Peyer's patch (tissue), 4 donors: ENCODE data around the gene TOM1L2. TPM values are rescaled to one million over a fixed set of nuclear protein-coding genes. Genes with fewer than 3 reads are reported as not detected.
"Not testable (repeated sequence)": the region's sequence is repeated elsewhere in the genome, so short reads cannot be mapped to it uniquely, and the experiment has no call there.

Experiments
- DNase-seq, 3 donors: peaks; one replicate each; pipeline ENCODE4 v3.0.0-alpha.2; 2017 to 2019
- H3K27ac ChIP-seq, 4 donors: fragments of 200-600 bp; sonication (generic); one replicate each; pipeline ENCODE4 v1.5.1; 2016 to 2019
- H3K27me3 ChIP-seq, 2 donors: fragments of 200-600 bp; sonication (generic); one replicate each; pipeline ENCODE4 v1.5.1; 2019
- H3K36me3 ChIP-seq, 3 donors: fragments of 200-600 bp; sonication (generic); one replicate each; pipeline ENCODE4 v1.5.1; 2016 to 2019
- H3K4me1 ChIP-seq, 4 donors: fragments of 200-600 bp; sonication (generic); one replicate each; pipeline ENCODE4 v1.5.1; 2016 to 2019
- H3K4me3 ChIP-seq, 4 donors: fragments of 200-600 bp; sonication (generic); 1 replicate in 3 of 4; 2 replicates in 1 of 4; pipeline ENCODE4 v1.5.1; 2016 to 2019; ENCODE audit warnings: mild to moderate bottlenecking in 1 of 4
- H3K9me3 ChIP-seq, 4 donors: fragments of 200-600 bp; sonication (generic); one replicate each; pipeline ENCODE4 v1.5.1; 2016 to 2019; ENCODE audit warnings: mild to moderate bottlenecking in 1 of 4
- POLR2A ChIP-seq, 2 donors: fragments of 450-650 bp; IDR thresholded peaks; one replicate each; pipeline ENCODE4 v1.5.1; 2017; ENCODE audit warnings: antibody characterized with exemption in 2 of 2, mild to moderate bottlenecking in 2 of 2, moderate library complexity in 2 of 2
- total RNA-seq, 4 donors: library from RNA; depleted of rRNA; stranded (reverse); fragments of >200 nt; gene quantifications; one replicate each; pipeline ENCODE4 v1.1.0, GENCODE V29; 2016
- TF ChIP-seq, protein P1 (sequence below), 6 experiments: fragments of 450-650 bp in 4 of 6; fragments of 200-600 bp in 2 of 6; sonication (generic) in 1 of 6; IDR thresholded peaks; one replicate each; pipeline ENCODE4 v1.5.1; 2017 to 2019; ENCODE audit warnings: antibody characterized with exemption in 6 of 6, mild to moderate bottlenecking in 3 of 6, moderate library complexity in 1 of 6

The TOM1L2 gene
- total RNA-seq, 4 donors from 2014 or later = 49.5 to 74.8 (median 62.7) TPM

DNA sequence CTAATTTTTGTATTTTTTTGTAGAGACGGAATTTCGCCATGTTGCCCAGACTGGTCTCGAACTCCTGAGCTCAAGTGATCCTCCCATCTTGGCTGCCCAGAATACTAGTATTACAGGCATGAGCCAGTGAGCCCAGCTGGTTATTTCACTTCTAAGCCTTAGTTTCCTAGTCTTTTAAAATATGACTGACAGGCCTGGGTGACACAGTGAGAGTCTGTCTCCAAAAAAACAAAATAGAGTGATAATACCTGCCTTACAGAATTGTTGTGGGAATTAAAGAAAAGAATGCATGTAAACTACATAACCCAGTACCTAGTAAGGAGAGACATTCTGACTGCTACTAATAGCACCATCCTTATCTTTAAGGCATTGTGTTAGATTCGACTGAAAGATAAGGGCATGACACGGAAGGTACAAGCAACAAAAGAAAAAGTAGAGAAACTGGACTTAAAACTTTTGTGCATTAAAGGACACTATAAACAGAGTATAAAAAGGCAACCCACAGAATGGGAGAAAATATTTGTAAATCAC lies 11.6 kb downstream of the TOM1L2 start:
- Histone ChIP-seq H3K4me1 (peaks cover 0 to 51% (median 12%) of the 10 kb centered on the region in 4 donors), H3K36me3 (peaks cover 0 to under 1% (median 0%) of the 10 kb centered on the region in 3 donors), H3K27me3 (no peaks in the 10 kb centered on the region), H3K9me3 (no peaks in the 10 kb centered on the region), H3K4me3 (no peak overlapping the region), H3K27ac (peak overlapping the region in 3 of 4 donors; percentile 32 to 79 (median 75))
- no peak for TF ChIP-seq POLR2A (IDR thresholded peaks at IDR 0.05)
- TF ChIP-seq, protein P1, sequence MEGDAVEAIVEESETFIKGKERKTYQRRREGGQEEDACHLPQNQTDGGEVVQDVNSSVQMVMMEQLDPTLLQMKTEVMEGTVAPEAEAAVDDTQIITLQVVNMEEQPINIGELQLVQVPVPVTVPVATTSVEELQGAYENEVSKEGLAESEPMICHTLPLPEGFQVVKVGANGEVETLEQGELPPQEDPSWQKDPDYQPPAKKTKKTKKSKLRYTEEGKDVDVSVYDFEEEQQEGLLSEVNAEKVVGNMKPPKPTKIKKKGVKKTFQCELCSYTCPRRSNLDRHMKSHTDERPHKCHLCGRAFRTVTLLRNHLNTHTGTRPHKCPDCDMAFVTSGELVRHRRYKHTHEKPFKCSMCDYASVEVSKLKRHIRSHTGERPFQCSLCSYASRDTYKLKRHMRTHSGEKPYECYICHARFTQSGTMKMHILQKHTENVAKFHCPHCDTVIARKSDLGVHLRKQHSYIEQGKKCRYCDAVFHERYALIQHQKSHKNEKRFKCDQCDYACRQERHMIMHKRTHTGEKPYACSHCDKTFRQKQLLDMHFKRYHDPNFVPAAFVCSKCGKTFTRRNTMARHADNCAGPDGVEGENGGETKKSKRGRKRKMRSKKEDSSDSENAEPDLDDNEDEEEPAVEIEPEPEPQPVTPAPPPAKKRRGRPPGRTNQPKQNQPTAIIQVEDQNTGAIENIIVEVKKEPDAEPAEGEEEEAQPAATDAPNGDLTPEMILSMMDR (IDR thresholded peaks at IDR 0.05) = no peak
- no peak for DNase-seq

DNA sequence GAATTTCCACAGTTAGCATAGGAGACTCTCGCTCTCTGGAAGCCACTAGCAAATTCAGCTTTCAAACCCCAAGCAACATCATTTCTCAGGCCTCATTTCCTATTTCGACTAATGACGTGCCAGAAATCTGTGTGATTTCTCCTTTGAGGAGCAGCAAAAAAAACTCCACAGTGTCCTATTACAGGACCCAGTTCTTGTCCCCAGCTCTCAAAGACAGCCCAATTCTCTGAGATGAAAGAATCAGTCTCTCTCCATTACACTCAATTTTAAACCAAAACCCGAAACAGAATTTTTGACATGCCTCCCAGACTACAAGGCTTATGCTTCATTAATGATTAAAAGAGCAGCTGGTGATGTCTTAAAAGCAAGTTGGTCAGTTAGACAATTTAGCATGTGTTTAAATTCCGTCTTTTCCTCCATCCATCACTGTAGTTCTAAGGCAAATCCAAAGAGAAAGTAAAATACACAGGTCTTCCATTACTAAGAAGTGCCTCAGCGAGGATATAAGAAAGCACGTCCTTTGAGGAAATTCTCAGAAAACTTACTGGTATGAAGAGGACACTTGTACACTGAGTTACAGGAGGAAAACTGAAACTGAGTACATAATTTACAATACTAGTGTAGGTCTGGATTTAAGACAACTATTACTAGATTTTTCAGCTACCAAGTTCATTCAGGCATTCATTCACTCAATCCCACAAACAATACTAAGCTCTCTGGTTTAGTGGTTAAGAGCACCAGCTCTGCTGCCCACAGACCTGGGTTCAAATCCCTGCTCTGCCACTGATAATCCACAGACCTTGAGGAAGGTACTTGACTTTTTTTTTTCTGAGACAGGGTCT lies 12.5 kb downstream of the TOM1L2 start:
- peaks cover 0 to 49% (median 12%) of the 10 kb centered on the region in 4 donors for H3K4me1 ChIP-seq
- H3K27ac ChIP-seq = peak overlapping the region; percentile 32 to 79 (median 60)
- peak overlapping the region in 1 of 4 donors; percentile 15 for H3K4me3 ChIP-seq
- H3K27me3 ChIP-seq = no peaks in the 10 kb centered on the region
- DNase-seq = no peak
- TF ChIP-seq POLR2A (IDR thresholded peaks at IDR 0.05) = no peak
- TF ChIP-seq, protein P1 (IDR thresholded peaks at IDR 0.05) = no peak
- no peaks in the 10 kb centered on the region for H3K9me3 ChIP-seq
- peaks cover 0 to 3% (median 0%) of the 10 kb centered on the region in 3 donors for H3K36me3 ChIP-seq

DNA sequence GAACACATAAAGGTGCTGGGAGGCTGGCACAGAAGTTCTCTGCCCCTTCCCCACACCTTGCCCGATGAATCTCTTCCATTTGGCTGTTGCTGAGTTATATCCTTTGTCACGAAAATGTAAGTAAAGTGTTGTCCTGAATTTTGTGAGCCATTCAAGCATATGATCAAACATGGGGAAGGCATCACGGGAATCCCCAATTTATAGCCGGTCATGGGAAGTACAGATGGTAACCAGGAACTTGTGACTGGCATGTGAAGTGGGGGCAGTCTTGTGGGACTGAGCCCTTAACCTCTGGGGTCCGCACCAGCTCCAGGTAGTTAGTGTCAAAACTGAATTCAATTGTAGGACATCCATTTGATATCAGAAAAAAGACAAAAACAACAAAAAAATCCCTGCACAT lies 13.2 kb downstream of the TOM1L2 start:
- no peak for TF ChIP-seq POLR2A (IDR thresholded peaks at IDR 0.05)
- TF ChIP-seq, protein P1 (IDR thresholded peaks at IDR 0.05) = no peak
- no peaks in the 10 kb centered on the region for H3K27me3 ChIP-seq
- no peaks in the 10 kb centered on the region for H3K9me3 ChIP-seq
- H3K27ac ChIP-seq = peak overlapping the region; percentile 32 to 79 (median 60)
- H3K36me3 ChIP-seq = peaks cover 0 to 3% (median 0%) of the 10 kb centered on the region in 3 donors
- peaks cover 0 to 44% (median 12%) of the 10 kb centered on the region in 4 donors for H3K4me1 ChIP-seq
- H3K4me3 ChIP-seq = no peak overlapping the region
- DNase-seq = no peak

DNA sequence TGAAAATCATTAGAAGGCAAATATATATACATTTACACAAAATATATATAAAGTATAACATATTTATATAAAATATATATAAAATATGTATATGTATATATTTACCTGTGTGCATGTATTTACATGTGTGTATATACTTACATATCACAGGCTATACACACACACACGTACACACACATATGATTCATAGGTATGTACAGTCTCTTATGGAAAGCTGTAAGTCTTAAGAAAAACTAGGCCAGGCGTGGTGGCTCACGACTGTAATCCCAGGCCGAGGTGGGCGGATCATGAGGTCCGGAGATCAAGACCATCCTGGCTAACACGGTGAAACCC lies 14.7 kb downstream of the TOM1L2 start:
- DNase-seq = no peak
- Histone ChIP-seq H3K27ac (peak overlapping the region in 3 of 4 donors; percentile 55 to 75 (median 71)), H3K27me3 (no peaks in the 10 kb centered on the region), H3K36me3 (peaks cover 0 to 3% (median 0%) of the 10 kb centered on the region in 3 donors), H3K9me3 (no peaks in the 10 kb centered on the region), H3K4me1 (peaks cover 0 to 44% (median 12%) of the 10 kb centered on the region in 4 donors), H3K4me3 (no peak overlapping the region)
- TF ChIP-seq POLR2A (IDR thresholded peaks at IDR 0.05) = no peak
- TF ChIP-seq, protein P1 (IDR thresholded peaks at IDR 0.05) = no peak

DNA sequence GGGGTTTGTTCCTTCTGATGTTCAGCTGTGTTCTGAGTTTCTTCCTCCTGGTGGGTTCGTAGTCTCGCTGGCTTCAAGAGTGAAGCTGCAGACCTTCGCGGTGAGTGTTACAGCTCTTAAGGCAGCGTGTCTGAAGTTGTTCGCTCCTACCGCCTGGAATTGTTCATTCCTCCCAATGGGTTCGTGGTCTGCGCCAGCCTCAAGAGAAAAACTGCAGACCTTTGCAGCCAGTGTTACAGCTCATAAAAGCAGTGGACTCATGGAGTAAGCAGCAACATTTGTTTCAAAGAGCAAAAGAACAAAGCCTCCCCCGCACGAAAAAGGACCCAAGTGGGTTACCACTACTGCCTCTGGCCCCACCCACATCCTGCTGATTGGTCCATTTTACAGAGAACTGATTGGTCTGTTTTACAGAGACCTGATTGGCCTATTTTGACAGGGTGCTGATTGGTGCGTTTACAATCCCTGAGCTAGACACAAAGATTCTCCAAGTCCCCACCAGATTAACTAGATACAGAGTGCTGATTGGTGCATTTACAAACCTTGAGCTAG lies 16.3 kb downstream of the TOM1L2 start:
- H3K27ac ChIP-seq, H3K36me3 ChIP-seq, DNase-seq, H3K27me3 ChIP-seq, H3K9me3 ChIP-seq, H3K4me3 ChIP-seq: not testable (repeated sequence)
- H3K4me1 ChIP-seq = peaks cover 0 to 44% (median 12%) of the 10 kb centered on the region in 4 donors

DNA sequence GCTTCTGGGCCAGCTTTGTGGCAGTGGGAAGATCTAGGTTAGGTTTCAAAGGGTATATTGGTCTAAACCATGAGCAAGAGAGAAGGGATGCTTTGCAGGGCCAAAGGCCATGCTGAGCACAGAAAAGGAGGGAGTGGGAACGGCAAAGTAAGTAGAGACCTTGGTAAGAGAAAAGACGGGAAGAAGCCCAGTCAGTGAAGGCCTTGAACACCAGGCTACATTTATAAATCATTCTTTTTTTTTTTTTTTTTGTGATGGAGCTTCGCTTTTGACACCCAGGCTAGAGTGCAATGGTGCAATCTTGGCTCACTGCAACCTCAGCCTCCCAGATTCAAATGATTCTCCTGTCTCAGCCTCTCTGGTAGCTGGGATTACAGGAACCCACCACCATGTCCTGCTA lies 18.1 kb downstream of the TOM1L2 start:
- no peak overlapping the region for H3K4me3 ChIP-seq
- no peak for TF ChIP-seq POLR2A (IDR thresholded peaks at IDR 0.05)
- TF ChIP-seq, protein P1 (IDR thresholded peaks at IDR 0.05) = no peak
- no peak overlapping the region for H3K27ac ChIP-seq
- no peaks in the 10 kb centered on the region for H3K9me3 ChIP-seq
- H3K36me3 ChIP-seq = peaks cover 0 to 3% (median 0%) of the 10 kb centered on the region in 3 donors
- no peaks in the 10 kb centered on the region for H3K27me3 ChIP-seq
- no peak for DNase-seq
- H3K4me1 ChIP-seq = peaks cover 0 to 29% (median 8%) of the 10 kb centered on the region in 4 donors
